Endothelial cell (in vitro differentiated cells): ENCODE measurements around the gene ADGRB2. TPM values are rescaled to one million over a fixed set of nuclear protein-coding genes. Genes with fewer than 3 reads are reported as not detected.

Source experiments
- DNase-seq: peaks from one replicate; pipeline ENCODE4 v3.0.0; 2021; ENCODE audit warnings: low spot score
- H3K27ac Mint-ChIP-seq: one replicate; pipeline ENCODE4 v1.8.0; 2021; ENCODE audit warnings: mixed read lengths, inconsistent platforms; ENCODE audit not compliant: unreplicated experiment
- H3K27me3 Mint-ChIP-seq: one replicate; pipeline ENCODE4 v1.8.0; 2021; ENCODE audit warnings: mild to moderate bottlenecking, moderate library complexity, mixed read lengths, inconsistent platforms; ENCODE audit not compliant: unreplicated experiment
- H3K36me3 Mint-ChIP-seq: one replicate; pipeline ENCODE4 v1.8.0; 2021; ENCODE audit warnings: mild to moderate bottlenecking, low read depth, mixed read lengths, inconsistent platforms; ENCODE audit not compliant: unreplicated experiment
- H3K4me1 Mint-ChIP-seq: one replicate; pipeline ENCODE4 v1.8.0; 2021; ENCODE audit warnings: mild to moderate bottlenecking, mixed read lengths, inconsistent platforms; ENCODE audit not compliant: unreplicated experiment
- H3K4me3 Mint-ChIP-seq: one replicate; pipeline ENCODE4 v1.8.0; 2021; ENCODE audit warnings: mild to moderate bottlenecking, mixed read lengths, inconsistent platforms; ENCODE audit not compliant: unreplicated experiment
- H3K9me3 Mint-ChIP-seq: one replicate; pipeline ENCODE4 v1.8.0; 2021; ENCODE audit warnings: mixed read lengths, inconsistent platforms; ENCODE audit not compliant: unreplicated experiment
- total RNA-seq: library from RNA; stranded (reverse); fragmentation: NEBNext Ultra II Directional; extraction: Animal tissue kit (Norgen Biotek cat#: 25700); gene quantifications from one replicate; pipeline ENCODE4 v1.2.1, GENCODE V29; 2021; ENCODE audit not compliant: unreplicated experiment
- TF ChIP-seq, protein P1 (sequence below): fragments of 200-600 bp; sonication (generic); IDR thresholded peaks from one replicate; pipeline ENCODE4 v1.5.0; 2021; ENCODE audit warnings: antibody characterized with exemption; ENCODE audit not compliant: unreplicated experiment

Gene ADGRB2
- total RNA-seq, 1 donor from 2014 or later: 0.44 TPM

DNA sequence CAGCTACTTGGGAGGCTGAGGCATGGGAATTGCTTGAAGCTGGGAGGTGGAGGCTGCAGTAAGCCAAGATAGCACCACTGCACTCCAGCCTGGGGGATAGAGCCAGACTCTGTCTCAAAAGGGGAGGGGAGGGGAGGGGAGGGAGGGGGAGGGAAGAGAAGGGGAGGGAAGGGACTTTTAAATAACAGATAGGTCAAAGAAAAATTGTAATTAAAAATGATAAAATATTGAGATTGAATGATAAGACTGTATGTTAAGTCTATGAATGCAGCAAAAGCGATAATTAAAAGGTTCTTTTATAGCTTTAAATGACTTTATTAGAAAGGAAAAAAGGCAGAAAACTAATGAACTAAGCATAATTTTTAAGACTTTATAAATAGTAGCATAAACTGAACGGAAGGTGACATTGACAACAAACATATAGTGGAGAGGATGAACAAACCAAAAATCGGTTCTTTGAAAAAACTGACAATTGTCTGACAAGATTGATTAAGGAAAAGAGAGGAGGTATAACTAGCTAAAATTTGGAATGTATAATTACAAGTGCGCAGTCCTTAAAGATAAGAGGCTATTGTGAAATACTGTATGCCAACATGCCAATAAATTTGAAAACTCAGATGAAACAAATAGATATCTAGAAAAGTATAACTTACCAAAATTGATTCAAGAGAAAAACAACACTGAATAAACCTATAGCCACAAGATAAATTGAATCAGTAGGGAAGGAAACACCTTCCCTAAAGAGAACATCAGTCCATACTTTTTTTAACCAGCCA is 43.3 kb upstream of the ADGRB2 start:
- H3K27me3 Mint-ChIP-seq: peaks cover 1% of the 10 kb centered on the region
- H3K9me3 Mint-ChIP-seq: no peaks in the 10 kb centered on the region
- no peak overlapping the region for H3K27ac Mint-ChIP-seq
- H3K4me1 Mint-ChIP-seq: peaks cover 11% of the 10 kb centered on the region
- no peak for DNase-seq
- TF ChIP-seq, protein P1, sequence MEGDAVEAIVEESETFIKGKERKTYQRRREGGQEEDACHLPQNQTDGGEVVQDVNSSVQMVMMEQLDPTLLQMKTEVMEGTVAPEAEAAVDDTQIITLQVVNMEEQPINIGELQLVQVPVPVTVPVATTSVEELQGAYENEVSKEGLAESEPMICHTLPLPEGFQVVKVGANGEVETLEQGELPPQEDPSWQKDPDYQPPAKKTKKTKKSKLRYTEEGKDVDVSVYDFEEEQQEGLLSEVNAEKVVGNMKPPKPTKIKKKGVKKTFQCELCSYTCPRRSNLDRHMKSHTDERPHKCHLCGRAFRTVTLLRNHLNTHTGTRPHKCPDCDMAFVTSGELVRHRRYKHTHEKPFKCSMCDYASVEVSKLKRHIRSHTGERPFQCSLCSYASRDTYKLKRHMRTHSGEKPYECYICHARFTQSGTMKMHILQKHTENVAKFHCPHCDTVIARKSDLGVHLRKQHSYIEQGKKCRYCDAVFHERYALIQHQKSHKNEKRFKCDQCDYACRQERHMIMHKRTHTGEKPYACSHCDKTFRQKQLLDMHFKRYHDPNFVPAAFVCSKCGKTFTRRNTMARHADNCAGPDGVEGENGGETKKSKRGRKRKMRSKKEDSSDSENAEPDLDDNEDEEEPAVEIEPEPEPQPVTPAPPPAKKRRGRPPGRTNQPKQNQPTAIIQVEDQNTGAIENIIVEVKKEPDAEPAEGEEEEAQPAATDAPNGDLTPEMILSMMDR: no peak
- no peaks in the 10 kb centered on the region for H3K36me3 Mint-ChIP-seq
- no peak overlapping the region for H3K4me3 Mint-ChIP-seq

DNA sequence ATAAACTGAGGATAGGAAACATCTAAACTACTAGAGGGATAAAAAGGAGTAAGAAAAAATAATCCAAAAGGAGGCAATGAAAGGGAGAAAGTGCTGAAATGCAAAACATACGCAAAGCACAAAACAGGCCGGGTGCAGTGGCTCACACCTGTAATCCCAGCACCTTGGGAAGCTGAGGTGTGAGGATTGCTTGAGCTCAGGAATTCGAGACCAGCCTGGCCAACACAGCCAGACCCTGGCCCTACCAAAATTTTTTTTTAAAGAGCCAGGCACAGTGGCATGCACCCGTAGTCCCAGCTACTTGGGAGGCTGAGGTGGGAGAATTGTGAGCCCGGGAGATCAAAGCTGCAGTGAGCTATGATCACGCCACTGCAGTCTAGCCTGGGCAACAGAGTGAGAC is 41.2 kb upstream of the ADGRB2 start:
- no peaks in the 10 kb centered on the region for H3K27me3 Mint-ChIP-seq
- DNase-seq: no peak
- no peaks in the 10 kb centered on the region for H3K9me3 Mint-ChIP-seq
- no peaks in the 10 kb centered on the region for H3K36me3 Mint-ChIP-seq
- TF ChIP-seq, protein P1: no peak
- H3K4me1 Mint-ChIP-seq: peaks cover 14% of the 10 kb centered on the region
- no peak overlapping the region for H3K27ac Mint-ChIP-seq
- H3K4me3 Mint-ChIP-seq: no peak overlapping the region

DNA sequence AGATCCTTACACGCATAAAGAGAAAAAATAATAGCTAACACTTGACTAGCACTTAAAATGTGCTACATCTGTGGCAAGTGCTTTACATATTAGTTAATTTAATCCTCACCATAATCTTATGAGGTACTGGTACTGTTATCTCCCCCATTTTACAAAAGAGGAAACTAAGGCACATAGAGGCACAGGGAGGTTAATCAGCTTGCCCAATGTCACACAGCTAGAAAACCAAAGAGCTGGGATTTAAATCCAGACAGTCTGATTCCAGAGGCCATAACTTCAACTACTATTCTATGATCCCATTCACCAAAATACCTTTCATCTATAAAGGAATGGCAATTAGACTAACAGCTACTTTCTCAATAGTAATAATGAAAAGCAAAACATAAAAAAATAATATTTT is 40.0 kb upstream of the ADGRB2 start:
- H3K4me1 Mint-ChIP-seq: peaks cover 14% of the 10 kb centered on the region
- H3K9me3 Mint-ChIP-seq: no peaks in the 10 kb centered on the region
- H3K4me3 Mint-ChIP-seq: no peak overlapping the region
- TF ChIP-seq, protein P1: no peak
- no peaks in the 10 kb centered on the region for H3K36me3 Mint-ChIP-seq
- no peaks in the 10 kb centered on the region for H3K27me3 Mint-ChIP-seq
- no peak for DNase-seq
- H3K27ac Mint-ChIP-seq: no peak overlapping the region

DNA sequence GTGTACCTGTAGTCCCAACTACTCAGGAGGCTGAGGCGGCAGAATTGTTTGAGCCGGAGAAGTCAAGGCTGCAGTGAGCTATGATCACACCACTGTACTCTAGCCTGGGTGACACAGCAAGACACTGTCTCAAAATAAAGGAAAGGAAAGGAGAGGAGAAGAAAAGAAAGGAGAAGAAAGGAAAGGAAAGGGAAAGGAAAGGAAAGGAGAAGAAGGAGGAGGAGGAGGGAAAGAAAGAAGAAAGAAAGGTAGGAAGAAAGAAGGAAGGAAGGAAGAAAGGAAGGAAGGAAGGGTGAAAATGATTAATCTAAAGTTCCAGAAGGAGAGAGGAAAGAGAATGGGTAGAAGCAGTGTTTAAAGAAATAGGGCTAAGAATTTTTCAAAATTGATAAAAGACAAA is 39.5 kb upstream of the ADGRB2 start:
- TF ChIP-seq, protein P1: no peak
- peaks cover 14% of the 10 kb centered on the region for H3K4me1 Mint-ChIP-seq
- H3K27me3 Mint-ChIP-seq: no peaks in the 10 kb centered on the region
- H3K4me3 Mint-ChIP-seq: no peak overlapping the region
- peak overlapping the region; percentile 13 for H3K27ac Mint-ChIP-seq
- H3K9me3 Mint-ChIP-seq: no peaks in the 10 kb centered on the region
- no peaks in the 10 kb centered on the region for H3K36me3 Mint-ChIP-seq
- no peak for DNase-seq
